Body of pancreas (tissue), 4 donors: ENCODE measurements around the gene MYO1E. TPM values are rescaled to one million over a fixed set of nuclear protein-coding genes. Genes with fewer than 3 reads are reported as not detected.
A peak's percentile ranks its signal among the peaks of the same experiment; 100 is the strongest.

Experiments used
- ATAC-seq: fragments of 150-250 bp; one replicate; pipeline ENCODE4 v1.9.1; 2016
- DNase-seq, 4 donors: peaks; one replicate each; pipeline ENCODE4 v3.0.0-alpha.2; 2019
- H3K27ac ChIP-seq, 4 donors: fragments of 200-600 bp; sonication (generic); 1 replicate in 3 of 4; 2 replicates in 1 of 4; pipeline versions ENCODE4 v1.5.1 to v1.6.1; 2016 to 2019; ENCODE audit warnings: mild to moderate bottlenecking in 1 of 4, mixed read lengths in 1 of 4, moderate library complexity in 1 of 4
- H3K27me3 ChIP-seq, 2 donors: fragments of 200-600 bp; sonication (generic); one replicate each; pipeline ENCODE4 v1.6.0; 2016; ENCODE audit warnings: mild to moderate bottlenecking in 1 of 2
- H3K36me3 ChIP-seq, 2 donors: fragments of 200-600 bp; sonication (generic); replicated peaks in 1 of 2; 2 replicates each; pipeline ENCODE4 v1.5.1; 2016; ENCODE audit warnings: low read depth in 2 of 2; ENCODE audit not compliant: insufficient read depth in 1 of 2
- H3K4me1 ChIP-seq: fragments of 200-600 bp; sonication (generic); one replicate; pipeline ENCODE4 v1.6.0; 2016
- H3K4me3 ChIP-seq, 2 donors: fragments of 200-600 bp; sonication (generic); 1 replicate in 1 of 2; 2 replicates in 1 of 2; pipeline ENCODE4 v1.5.1; 2016 to 2019
- H3K9me3 ChIP-seq, 3 donors: fragments of 200-600 bp; sonication (generic); 1 replicate in 2 of 3; 2 replicates in 1 of 3; pipeline ENCODE4 v1.5.1; 2016
- POLR2A ChIP-seq, 3 donors: fragments of 450-650 bp; IDR thresholded peaks; one replicate each; pipeline ENCODE4 v1.6.1; 2016; ENCODE audit warnings: antibody characterized with exemption in 3 of 3, mild to moderate bottlenecking in 2 of 3
- WGBS, 2 donors: methylation state at CpG; one replicate each; pipeline ENCODE4 v1.1.5; 2017; 5-methylcytosine and 5-hydroxymethylcytosine counted together
- intact Hi-C: fragments of 100-400 bp; cut with DNase I; formaldehyde crosslinking; loops from one replicate; pipeline ENCODE4 v1.15.1; 2023
- total RNA-seq, 2 donors: library from RNA; depleted of rRNA; stranded (reverse); fragments of >200 nt; gene quantifications; one replicate each; pipeline ENCODE4 v1.1.0, GENCODE V29; 2016
- TF ChIP-seq, protein P1 (sequence below), 7 experiments: fragments of 450-650 bp in 4 of 7; fragments of 200-600 bp in 3 of 7; sonication (generic) in 3 of 7; IDR thresholded peaks; one replicate each; pipeline ENCODE4 v1.5.1; 2016 to 2019; ENCODE audit warnings: antibody characterized with exemption in 7 of 7

Gene MYO1E
- total RNA-seq, 2 donors from 2014 or later: 14.0 to 48.5 TPM

DNA sequence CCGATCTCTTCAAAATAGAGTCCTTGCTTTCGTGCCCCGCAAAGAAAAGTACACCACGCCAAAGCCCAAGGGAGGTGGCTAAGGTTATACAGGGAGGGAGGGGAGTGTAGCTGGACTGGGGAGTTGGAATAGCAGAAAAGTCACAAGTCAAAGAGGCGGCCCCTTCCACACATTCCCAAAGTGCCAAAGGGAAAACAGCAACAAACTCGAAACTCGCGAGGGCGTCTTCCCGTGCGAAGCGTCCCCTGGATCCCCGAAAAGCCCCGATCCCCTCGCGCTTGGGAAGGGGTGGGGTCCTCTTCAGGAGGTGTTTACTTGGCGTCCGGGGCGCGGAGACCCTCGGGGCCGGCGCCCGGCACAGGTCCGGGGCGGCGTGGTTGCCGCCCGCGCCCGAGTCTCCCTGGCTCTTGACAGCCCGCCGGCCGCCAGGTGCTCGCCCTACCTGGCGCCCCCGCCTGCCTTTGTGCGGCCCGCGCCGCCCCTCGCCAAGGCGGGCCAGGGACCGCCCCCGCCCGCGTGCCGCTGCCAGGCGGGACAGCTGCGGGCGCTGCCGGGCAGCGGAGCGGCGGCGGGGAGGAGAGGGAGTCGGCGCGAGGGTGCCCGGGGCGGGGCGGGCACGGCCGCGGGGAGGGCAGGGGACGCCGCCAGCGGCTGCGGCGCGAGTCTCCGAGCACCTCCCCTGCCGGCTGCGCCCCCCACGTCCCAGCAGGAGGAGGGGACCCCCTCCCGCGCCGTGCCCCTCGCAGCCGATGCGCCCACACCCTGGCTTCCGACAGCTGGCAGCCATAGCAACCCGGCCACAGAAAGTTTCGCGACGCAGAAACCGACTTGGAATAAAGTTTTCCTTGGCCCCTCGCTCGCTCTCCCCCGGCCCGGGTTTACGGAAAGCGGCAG lies 966 bp downstream of the MYO1E start:
- Histone ChIP-seq H3K36me3 (no peaks in the 10 kb centered on the region), H3K9me3 (no peaks in the 10 kb centered on the region), H3K27me3 (no peaks in the 10 kb centered on the region), H3K4me3 (peak overlapping the region; percentile 86 to 96), H3K4me1 (peaks cover 11% of the 10 kb centered on the region), H3K27ac (peak overlapping the region; percentile 96 to 98 (median 97))
- intact Hi-C loops: no loop called here
- peak; percentile 62 to 82 (median 67) for DNase-seq
- ATAC-seq: peak; percentile 70
- TF ChIP-seq, protein P1, sequence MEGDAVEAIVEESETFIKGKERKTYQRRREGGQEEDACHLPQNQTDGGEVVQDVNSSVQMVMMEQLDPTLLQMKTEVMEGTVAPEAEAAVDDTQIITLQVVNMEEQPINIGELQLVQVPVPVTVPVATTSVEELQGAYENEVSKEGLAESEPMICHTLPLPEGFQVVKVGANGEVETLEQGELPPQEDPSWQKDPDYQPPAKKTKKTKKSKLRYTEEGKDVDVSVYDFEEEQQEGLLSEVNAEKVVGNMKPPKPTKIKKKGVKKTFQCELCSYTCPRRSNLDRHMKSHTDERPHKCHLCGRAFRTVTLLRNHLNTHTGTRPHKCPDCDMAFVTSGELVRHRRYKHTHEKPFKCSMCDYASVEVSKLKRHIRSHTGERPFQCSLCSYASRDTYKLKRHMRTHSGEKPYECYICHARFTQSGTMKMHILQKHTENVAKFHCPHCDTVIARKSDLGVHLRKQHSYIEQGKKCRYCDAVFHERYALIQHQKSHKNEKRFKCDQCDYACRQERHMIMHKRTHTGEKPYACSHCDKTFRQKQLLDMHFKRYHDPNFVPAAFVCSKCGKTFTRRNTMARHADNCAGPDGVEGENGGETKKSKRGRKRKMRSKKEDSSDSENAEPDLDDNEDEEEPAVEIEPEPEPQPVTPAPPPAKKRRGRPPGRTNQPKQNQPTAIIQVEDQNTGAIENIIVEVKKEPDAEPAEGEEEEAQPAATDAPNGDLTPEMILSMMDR (IDR thresholded peaks at IDR 0.05): peak in 2 of 7 experiments; percentile 20 to 37
- TF ChIP-seq POLR2A (IDR thresholded peaks at IDR 0.05): no peak
- WGBS, 2 donors: 0 to 1% methylated on average over 12 to 91 of the region's 93 CpGs

DNA sequence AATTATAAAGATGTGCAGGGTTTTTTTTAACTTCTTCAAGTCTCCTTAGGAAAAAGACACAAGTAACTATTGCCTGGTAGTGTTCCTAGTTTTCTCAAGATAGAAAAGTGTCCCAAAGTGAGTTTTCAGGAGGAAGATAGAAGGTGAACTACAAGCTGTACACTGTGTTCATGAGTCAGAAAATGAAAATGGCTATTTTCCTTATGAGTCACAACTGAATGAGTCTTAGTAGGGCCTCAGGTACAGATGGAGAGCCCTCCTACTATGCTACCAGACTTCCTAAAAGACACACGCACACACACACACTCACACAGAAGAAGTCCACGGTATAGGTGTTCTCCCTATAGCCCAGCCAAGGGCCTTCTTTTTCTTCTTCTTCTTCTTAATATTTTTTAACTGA lies 3.1 kb downstream of the MYO1E start:
- DNase-seq (no peak), ATAC-seq (no peak)
- 84 to 87% methylated on average over 2 of the region's 2 CpGs for WGBS, 2 donors
- intact Hi-C loops: no loop called here
- Histone ChIP-seq H3K36me3 (no peaks in the 10 kb centered on the region), H3K9me3 (no peaks in the 10 kb centered on the region), H3K27me3 (no peaks in the 10 kb centered on the region), H3K4me1 (peaks cover 11% of the 10 kb centered on the region), H3K4me3 (no peak overlapping the region), H3K27ac (no peak overlapping the region)
- TF ChIP-seq, protein P1 (IDR thresholded peaks at IDR 0.05): no peak
- no peak for TF ChIP-seq POLR2A (IDR thresholded peaks at IDR 0.05)

GRCh38 chr15:59367022-59367451 lies 5.6 kb downstream of the MYO1E start:
- Histone ChIP-seq H3K27me3 (no peaks in the 10 kb centered on the region), H3K4me3 (no peak overlapping the region), H3K4me1 (peaks cover 11% of the 10 kb centered on the region), H3K36me3 (no peaks in the 10 kb centered on the region), H3K9me3 (no peaks in the 10 kb centered on the region), H3K27ac (no peak overlapping the region)
- no peak for TF ChIP-seq POLR2A (IDR thresholded peaks at IDR 0.05)
- TF ChIP-seq, protein P1 (IDR thresholded peaks at IDR 0.05): no peak
- DNase-seq: peak in 1 of 4 donors; percentile 6
- WGBS, 2 donors: 80 to 89% methylated on average over 5 of the region's 5 CpGs
- no peak for ATAC-seq
- intact Hi-C loops: no loop called here

DNA sequence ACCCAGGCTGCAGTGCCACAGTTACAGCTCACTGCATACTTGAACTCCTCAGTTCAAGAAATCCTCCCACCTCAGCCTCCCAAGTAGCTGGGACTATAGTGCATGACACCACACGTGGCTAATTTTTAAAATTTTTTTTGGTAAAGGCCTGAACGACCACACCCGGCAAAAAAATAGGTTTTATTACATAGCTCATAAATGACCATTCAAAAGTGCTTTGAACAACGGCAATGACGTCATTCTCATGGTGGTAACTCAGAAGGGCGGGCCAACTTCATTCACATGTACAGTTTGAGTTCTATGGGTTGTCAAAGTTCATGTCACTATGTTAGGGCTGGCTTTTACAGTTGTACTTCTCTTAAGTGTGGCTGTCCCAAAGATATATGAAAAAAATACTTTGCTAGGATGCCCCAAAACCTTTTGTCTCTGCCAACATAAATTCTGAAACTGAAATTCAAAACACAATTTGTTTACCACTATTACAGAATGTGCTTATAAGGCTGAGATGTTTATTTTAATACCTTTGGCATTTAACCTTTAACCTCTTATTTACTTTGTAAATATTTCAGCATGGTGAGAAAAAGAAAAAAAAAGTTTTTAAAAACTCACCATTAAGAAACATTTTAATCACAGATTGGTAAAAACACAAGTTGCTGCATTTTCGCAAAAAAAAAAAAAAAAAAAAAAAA lies 6.2 kb downstream of the MYO1E start:
- Histone ChIP-seq H3K27ac (no peak overlapping the region), H3K27me3 (no peaks in the 10 kb centered on the region), H3K4me1 (peaks cover 11% of the 10 kb centered on the region), H3K4me3 (no peak overlapping the region), H3K36me3 (no peaks in the 10 kb centered on the region), H3K9me3 (no peaks in the 10 kb centered on the region)
- WGBS, 2 donors: 61 to 80% methylated on average over 7 of the region's 7 CpGs
- DNase-seq (no peak), ATAC-seq (no peak)
- intact Hi-C loops: no loop called here
- no peak for TF ChIP-seq POLR2A (IDR thresholded peaks at IDR 0.05)
- TF ChIP-seq, protein P1 (IDR thresholded peaks at IDR 0.05): no peak
